Fibroblast of skin of scalp (primary cell): ENCODE data around the gene IRX4.
"Not testable (repeated sequence)": the region's sequence is repeated elsewhere in the genome, so short reads cannot be mapped to it uniquely, and the experiment has no call there.

Experiments
- DNase-seq: peaks from one replicate; pipeline ENCODE4 v3.0.0-alpha.2; 2013

IRX4 gene

GRCh38 chr5:1856596-1857255 lies 26.0 kb downstream of the IRX4 start:
- no peak for DNase-seq

- DNase-seq: no peak
Observed at GRCh38 chr5:1855596-1855995, 27.1 kb downstream of the IRX4 start.

- no peak for DNase-seq
Observed at GRCh38 chr5:1855075-1855474, 27.6 kb downstream of the IRX4 start.

- no peak for DNase-seq
Observed at GRCh38 chr5:1853531-1853930, 29.2 kb downstream of the IRX4 start.

GRCh38 chr5:1852324-1852947 lies 30.3 kb downstream of the IRX4 start:
- no peak for DNase-seq

- no peak for DNase-seq
Observed at GRCh38 chr5:1851290-1851934, 31.3 kb downstream of the IRX4 start.

- no peak for DNase-seq
Observed at GRCh38 chr5:1850324-1851154, 32.2 kb downstream of the IRX4 start.

- no peak for DNase-seq
Observed at GRCh38 chr5:1847611-1848010, 35.1 kb downstream of the IRX4 start.

GRCh38 chr5:1847056-1847455 lies 35.7 kb downstream of the IRX4 start:
- no peak for DNase-seq

GRCh38 chr5:1846583-1846982 lies 36.1 kb downstream of the IRX4 start:
- no peak for DNase-seq

- no peak for DNase-seq
Observed at GRCh38 chr5:1845696-1846095, 37.0 kb downstream of the IRX4 start.

- no peak for DNase-seq
Observed at GRCh38 chr5:1844708-1845436, 37.9 kb downstream of the IRX4 start.

- not testable (repeated sequence) for DNase-seq
Observed at GRCh38 chr5:1843761-1844160, 39.0 kb downstream of the IRX4 start.

GRCh38 chr5:1842004-1842819 lies 40.5 kb downstream of the IRX4 start:
- no peak for DNase-seq

GRCh38 chr5:1840741-1841521 lies 41.8 kb downstream of the IRX4 start:
- no peak for DNase-seq

- no peak for DNase-seq
Observed at GRCh38 chr5:1840071-1840547, 42.6 kb downstream of the IRX4 start.

- DNase-seq: no peak
Observed at GRCh38 chr5:1838013-1838412, 44.7 kb downstream of the IRX4 start.

- no peak for DNase-seq
Observed at GRCh38 chr5:1836891-1837880, 45.5 kb downstream of the IRX4 start.

- DNase-seq: no peak
Observed at GRCh38 chr5:1836176-1836890, 46.4 kb downstream of the IRX4 start.
